Activated CD8-positive, alpha-beta memory T cell treated with anti-CD3 and anti-CD28 coated beads for 1 hour (primary cell): ENCODE results near the gene SHC4.

Experiments
- DNase-seq, 2 donors: peaks; one replicate each; pipeline ENCODE4 v3.0.0-alpha.2; 2020; ENCODE audit warnings: low read depth in 1 of 2; ENCODE audit errors: extremely low read depth in 1 of 2

Gene SHC4

DNA sequence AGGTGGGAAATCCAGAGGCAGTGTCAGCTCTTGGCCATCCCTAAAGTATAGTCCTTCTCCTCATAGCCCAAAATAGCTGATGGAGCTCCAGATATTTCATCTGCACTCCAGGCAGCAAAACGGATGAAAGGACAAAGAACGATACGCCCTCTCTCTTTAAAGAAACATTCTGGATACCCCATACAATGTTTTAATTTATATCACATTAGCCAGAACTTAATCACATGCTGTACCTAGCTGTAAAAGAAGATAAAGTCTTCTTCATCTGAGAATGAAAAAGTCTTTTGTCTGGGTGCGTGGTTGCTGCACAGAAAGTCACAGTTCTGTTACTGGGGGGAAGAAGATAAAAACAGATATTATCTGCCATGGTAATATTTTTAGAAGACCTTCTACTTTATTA, 4.3 kb upstream of the SHC4 start:
- DNase-seq: no peak

DNA sequence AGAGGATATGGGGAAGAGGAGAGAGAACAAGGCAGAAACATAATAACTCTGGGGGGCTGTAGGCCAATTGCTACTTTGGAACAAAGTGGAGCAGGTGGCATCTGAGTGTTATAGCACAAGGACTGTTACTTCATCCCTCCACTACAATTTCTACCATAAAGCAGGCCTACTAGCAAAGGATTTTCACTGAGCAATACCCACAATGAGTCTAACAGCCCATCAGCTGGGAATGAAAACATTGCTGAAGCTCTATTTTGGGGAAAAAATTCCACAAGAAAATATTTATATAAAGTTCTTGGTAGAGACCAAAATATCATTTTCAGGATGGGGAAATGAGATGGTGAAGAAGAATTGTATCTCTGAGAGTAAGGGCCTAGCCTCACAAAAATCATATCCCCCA, 3.6 kb upstream of the SHC4 start:
- no peak for DNase-seq

DNA sequence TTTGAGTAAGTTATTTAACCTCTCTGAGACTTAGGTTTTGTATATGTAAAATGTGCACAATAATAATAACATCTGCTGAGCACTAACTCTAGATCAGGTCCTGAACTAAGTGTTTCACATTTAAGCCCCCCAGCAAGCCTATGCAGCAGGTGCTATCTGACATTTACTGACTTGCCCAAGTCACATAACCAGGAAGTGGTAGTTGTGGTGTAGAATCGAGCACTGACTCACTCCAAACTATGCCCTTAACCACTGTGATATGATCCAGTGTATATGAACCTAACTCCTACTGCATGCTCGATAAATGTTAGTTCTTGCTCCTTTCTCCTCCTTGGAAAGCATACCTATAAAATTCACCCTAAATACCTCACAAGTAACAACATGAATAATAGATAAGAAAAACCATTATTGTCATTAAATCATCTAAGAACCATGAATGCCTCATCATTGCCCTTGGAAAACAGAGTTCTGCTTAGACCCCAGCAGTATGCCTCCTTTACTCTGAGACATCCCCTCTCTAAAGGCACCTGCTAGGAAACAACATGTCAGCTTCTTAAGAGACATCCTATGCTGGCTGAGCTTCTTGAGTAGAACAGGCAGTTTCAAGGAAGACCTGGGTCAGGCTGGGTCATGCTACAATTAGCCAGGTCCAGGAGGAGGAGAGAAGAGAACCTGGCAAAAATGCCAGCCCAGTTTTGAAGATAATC, 3.0 kb upstream of the SHC4 start:
- DNase-seq: no peak

DNA sequence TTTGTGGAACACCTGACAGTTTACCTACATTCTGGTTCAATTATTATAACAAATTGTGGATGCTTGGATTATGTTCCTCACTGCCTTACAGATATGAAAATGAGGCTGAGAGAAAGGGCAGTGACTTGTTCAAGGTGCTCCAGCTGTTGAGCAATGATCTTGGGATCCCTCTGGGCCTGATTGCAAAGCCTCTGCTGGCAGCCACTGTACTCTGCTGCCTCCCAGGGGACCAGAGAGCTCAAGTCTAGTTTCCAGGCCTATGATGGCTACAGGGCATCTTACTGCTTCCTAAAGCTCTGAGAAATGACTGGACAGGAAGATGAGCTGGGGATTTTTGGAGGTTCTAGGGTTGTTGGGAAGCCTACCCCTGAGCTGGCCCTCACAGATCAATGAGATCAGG, 2.3 kb upstream of the SHC4 start:
- DNase-seq: no peak

DNA sequence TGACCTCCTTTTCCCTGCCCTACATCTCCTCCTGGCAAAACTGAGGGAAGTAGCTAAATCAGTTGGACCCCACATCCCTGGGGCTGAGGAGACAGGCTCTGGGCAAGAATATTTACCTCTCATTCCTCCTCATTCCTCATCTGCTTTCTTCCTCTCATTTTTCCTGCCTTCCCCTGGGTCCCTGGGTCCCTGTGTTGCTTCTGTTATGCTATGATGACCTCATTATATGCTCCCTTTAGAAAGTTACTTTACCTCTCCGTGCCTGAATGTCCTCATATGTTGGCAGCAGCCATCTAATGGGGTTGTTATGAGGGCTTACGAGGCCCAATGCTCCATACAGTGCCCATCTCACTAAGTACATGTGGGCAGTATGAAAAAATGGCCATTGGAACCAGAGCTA, 1.2 kb upstream of the SHC4 start:
- DNase-seq: no peak

DNA sequence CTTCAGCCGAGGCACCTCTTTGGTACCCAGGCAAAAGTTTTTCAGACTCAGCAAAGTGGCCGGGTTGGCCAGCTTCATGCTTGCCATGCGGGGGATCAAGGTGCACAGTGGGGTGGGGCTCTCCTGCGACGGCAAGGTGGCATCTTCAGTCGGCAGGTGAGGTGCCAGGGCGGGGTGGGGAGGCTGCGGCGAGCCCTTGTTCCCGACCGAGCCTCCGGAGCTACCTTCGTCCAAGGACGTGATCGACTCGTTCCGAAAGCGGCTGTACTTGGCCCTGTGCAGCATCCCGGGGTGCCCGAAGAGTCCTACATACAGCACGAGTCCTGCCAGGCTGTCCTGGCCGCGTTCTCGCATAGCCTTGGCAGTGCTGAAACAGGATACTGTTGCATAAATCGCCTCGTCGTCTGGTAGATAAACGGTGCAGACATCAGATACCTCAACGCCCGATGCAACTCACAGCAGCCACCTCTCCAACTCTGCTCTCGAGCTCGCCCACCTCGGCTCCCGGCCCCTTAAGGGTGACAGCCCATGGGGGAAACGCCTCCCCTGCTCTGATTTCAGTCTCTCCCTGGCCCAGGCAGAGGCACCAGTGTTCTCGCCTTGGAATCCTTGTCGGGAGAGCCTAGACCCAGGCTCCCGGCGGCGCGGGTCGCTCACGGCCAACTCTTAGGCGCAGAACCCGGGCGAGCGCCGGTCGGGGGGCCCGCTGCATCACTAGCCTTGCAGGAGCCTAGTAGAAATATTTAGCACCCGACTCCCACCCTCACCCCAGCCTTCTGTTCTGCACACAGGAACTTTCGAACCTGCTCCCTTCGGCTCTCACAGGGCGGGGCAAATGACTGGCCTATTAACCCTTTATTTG, 826 bp downstream of the SHC4 start:
- no peak for DNase-seq

DNA sequence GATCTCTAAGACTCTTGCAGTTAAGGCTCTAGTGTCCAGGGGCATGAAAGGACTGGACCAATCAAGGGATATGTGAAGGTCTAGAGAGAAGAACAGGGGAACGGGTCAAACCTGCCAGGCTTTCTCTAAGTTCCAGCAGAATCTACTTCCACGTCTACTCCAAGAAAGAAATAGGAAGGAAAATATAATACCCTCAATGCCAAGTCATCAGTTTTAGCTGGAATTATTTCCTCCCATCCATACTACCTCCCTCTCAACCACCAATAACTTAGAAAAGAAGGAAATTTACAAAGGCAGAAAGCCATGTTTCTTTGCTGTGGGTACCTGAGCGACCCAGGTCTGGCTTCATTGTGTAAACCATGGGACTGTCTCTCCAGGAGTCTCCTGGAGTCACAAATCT, 7.8 kb downstream of the SHC4 start:
- no peak for DNase-seq

DNA sequence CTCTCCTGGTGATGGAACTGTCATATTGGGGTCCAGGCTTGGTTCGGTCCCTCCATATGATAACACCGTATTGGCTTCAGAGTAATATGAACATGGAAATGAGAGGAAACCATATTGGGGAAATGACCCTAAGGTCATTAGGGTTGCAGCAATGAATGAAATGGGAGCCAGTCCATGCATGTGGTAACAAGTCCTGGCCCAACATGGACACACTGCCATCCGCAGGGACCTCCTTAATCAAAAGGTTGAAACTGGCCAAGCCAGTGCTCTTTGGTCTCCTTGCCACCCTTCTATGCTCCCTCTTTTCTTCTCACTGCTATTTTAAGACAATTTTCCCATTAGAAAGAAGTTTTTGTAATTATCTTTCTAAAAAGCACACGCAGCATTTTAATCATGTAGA, 8.3 kb downstream of the SHC4 start:
- DNase-seq: no peak

DNA sequence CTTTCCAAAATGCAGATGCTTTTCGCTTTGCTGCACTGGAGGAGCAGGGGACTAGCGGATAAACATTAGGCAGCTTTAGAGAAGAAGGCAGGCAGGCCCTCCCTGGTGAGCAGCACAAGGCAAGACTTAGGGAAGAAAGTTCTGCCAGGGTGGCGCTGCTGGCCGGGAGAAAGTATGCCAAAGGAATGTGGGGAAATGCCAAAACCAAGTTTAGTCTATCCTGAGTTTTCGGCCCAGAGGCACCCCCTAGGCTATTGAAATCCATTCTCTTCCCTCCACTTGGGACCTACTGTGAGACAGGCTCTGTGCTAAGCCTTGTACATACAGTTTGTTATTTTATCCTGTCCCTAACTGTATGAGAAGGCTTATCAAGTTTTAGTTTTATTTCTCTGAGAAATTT, 9.2 kb downstream of the SHC4 start:
- DNase-seq: no peak

DNA sequence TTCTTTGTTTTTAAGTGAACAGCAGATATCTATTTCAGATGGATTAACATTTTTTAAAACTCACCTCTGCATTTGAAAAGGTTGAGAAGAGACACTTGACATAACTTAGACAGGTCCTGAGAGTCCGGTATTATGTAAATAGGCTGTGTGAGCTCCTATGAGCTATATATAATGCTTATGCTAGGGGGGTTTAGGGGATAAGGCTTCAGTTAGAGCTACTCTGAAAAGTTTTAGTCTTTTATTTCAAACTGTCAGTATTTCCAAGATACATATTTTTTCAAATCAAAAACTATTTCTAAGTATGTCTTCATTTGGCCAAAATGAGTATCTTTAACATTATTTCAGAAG, 16.9 kb downstream of the SHC4 start:
- DNase-seq: no peak

DNA sequence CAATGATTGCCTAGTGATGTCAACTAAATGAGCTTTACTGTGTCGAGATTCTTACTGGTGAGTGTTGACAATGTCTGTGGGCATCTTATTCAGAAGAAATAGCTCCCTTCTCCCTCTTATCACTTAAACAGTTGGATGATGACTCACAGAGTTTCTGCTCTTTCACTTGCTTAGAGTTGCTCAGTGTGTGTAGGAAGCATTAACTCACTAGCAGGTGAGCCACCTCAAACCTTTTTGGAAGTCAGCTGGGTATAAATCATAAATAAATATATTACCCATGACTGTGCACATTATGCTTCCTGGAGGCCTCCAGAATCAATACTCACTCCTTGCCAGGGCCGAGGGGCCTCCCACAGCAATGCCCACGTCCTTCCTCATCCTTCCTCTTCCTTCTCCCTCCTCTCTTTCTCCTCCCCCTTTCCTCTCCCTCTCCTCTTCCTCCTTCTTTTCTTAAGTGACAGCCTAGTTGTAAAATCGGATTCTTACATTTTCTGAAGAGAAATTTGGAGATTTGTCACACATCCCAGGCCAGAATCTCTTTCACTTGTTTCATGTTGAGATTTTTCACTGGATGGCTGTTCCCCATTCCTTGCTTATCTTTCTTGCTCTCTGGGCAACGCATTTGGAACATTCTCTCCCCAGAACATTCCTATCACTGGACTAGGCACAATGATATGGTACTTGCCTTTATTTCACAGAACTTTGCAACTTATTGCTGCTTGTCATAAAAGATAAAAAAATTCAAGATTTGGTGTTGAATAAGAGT, 17.5 kb downstream of the SHC4 start:
- no peak for DNase-seq

DNA sequence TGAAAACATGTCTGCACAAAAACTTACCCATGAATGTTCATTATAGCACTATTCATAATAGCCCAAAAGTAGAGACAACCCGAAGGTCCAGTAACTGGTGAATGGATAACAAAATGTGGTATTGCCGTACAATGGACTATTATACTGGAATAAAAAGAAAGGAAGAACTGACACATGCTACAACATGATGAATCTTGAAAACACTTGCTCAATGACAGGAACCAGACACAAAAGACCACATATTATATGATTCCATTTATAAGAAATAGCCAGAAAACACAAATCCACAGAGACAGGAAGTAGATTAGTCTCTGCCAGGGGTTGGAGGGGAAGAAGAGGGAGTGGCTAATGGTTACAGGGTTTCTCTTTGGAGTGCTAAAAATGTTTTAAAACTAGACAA, 18.3 kb downstream of the SHC4 start:
- DNase-seq: no peak

DNA sequence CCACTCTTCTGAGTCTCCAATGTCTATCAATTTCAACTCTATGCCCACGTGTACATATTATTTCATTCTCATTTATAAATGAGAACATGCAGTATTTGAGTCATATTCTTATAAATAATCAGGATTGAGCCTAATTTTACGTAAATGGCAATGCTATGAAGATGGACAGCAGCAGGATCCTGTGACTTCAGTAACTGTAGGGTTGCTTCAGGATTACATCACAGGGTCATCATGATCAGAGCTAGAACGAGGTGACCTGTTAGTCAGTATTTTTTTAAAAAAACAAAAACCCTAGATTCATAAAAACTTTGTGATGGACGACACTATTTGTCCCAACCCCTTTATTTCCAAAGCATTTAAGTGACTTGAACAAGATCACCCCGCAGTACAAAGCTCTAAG, 21.8 kb downstream of the SHC4 start:
- no peak for DNase-seq

DNA sequence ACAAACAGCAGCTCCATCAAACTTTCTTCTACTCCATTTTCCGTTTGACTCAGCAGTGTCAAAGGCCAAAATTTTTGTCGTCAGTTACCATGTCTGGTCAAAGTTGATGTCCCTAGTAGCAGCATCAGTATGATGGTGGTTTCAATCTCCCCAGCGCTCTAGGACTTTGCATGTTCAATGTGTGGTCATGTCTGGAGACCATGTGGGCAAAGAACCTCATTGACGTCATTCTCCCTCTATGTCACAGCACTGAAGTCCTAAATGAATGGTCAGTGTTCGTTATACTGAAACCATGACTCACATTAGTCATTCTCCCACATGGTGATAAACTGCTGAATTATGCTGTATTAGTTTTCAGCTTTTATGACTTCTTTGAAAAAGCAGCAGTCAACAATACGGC, 23.2 kb downstream of the SHC4 start:
- DNase-seq: no peak

DNA sequence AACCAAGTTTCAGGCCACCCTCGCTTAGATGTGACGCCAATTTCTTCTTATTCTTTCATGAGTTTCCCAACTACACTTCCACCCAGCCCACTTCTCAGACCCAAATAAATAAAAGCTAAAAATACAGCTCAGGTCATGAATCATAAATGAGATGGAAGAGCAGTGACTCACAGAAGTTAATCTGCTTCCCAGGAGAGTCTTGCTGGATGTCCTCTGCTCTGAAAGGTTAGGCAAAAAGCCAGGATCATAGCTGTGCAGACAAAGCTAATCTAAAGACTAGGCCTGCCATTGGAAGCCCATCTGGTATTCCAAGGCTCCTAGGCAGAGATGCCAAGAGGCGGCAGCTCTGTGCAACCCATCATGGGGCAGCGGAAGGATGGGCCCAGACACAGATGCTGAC, 24.1 kb downstream of the SHC4 start:
- no peak for DNase-seq

DNA sequence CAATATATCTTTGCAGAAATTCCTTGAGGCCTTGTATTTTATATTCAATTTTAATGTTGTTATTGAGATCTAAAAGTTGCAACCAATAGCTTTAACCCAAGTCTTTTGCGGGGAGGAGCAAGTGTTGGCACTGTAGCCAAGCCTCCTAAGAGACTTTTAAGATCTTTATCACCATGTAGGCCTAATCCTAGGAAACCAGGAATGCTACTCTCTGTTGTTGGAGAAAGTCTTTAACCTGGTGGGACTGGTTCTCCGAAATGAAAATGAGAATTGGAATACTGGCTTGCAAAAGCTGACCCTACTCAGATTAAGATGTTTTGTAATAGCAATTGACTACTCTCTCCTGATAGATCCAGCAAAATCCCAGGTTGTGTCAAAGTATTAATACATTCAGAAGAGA, 25.8 kb downstream of the SHC4 start:
- DNase-seq: no peak

DNA sequence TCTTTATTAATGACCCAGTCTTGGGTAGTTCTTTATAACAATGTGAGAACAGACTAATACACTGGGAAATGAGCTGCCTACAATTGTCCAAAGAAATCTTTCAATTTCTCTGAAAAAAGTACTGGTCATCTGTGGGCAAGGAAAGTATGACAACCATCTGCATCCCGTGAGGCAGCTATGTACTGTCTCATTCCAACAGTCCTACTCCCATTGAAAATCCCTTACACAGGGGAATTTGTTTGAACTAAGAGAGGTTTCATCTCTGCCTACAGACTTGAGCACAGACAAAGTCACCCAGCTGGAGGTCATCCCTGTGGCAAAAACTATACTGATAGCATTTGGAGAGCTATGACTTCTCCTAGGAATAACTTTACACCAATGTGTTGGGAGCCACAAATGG, 27.1 kb downstream of the SHC4 start:
- no peak for DNase-seq

DNA sequence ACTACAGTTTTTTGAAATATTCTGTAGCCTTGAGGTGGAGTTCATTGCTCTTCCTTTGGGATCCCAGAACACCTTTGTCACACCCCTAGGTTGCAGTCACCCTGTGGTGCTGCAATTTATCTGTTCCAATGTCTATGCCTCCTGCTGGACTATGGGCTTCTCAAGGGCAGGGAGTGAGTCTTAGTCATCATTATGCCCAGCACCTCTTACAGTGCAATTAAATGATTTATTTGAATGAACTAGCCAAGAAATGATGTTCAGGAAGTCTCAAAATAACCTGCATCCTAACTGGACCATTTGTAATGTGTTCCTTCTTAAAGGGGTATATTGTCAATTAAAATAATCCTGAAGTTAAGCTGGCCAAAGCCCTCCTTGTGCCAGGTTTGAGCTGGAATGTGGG, 28.5 kb downstream of the SHC4 start:
- DNase-seq: no peak

DNA sequence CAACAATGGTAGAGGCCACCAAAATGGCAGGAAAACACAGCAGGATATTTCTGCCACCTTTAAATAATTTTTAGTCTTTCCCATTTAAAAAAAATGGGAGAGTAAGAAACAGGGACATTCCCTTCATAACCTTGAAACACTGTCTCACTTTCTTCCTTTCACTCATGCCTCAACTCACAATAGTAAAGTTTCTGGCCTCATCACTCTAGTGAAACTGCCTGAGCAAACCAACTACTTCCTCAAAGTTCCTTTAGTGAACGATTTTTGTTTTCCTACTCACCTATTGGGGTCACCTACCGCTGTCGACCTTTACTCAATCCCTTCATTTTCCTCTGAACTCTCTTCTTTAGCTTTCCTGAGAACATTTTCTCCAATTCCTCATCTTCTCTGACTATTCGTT, 33.0 kb downstream of the SHC4 start:
- no peak for DNase-seq

DNA sequence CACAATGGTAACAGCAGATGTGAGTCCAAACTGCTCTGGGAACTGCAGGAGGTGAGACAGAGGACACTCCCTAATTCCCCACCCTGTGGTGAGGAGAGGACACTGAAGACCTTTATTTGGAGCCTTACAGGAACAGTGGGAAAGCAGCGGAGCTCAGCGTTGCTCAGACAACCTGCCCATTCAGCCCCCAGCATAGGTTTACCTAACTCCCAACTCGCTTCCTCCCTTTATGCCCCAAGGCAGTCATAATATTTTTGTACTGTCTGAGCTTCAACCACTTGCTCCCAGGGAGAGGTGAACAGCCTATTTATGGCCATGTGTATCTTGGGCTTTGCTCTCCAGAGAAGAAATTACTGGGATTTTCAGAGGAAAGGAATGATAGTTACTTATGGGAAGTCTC, 34.1 kb downstream of the SHC4 start:
- DNase-seq: no peak

DNA sequence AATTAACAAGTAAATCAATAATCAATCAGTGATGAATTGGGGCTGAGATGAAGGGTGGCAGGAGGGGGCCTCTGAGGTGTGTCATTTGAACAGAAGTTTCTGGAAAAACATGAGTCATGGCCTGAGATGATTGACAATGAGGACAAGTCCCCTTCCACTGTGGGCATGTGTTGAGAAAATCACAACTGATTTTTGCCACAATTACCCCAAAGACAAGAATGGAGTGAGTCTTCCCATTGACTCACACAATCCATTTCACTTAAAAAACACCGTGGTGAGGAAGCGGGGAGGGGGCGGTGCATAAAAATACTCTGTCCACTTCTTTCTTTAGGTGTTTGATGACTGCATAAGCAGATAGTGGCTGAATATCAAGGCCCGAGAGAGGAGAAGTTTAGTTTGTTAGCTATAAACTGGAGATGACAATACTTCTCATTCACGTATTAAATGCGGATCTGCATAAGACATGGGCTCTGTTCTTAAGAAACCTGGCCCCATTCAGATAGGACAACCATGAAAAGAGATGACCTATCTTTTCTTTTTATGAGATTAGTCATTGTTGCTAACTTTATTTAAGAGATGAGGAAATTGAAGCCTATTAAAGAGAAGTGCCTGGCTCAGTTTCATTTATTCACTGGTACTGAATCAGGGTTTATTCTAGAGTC, 34.7 kb downstream of the SHC4 start:
- no peak for DNase-seq
